OCI-LY3 (cell line): ENCODE measurements around the gene STKLD1.

Experiments
- H2AFZ ChIP-seq: fragments of 200-600, 300-600 bp; shearing (Covaris generic); 2 replicates; pipeline ENCODE4 v1.6.0; 2014; ENCODE audit warnings: antibody characterized with exemption, low read depth, low read length
- H3K27ac ChIP-seq: fragments of 200-600, 300-600 bp; sonication (generic); 2 replicates; pipeline ENCODE4 v1.5.1; 2014; ENCODE audit warnings: mild to moderate bottlenecking, low read length, moderate library complexity, mixed read lengths
- H3K27me3 ChIP-seq: fragments of 200-600, 300-600 bp; sonication (generic); 2 replicates; pipeline ENCODE4 v1.6.1; 2014; ENCODE audit warnings: low read depth, low read length, mixed read lengths
- H3K36me3 ChIP-seq: fragments of 200-600, 300-600 bp; sonication (generic); replicated peaks from 2 replicates; pipeline ENCODE3; 2014; ENCODE audit warnings: low read depth, low read length, mixed read lengths
- H3K4me1 ChIP-seq: fragments of 300-600, 200-600 bp; sonication (generic); 2 replicates; pipeline ENCODE4 v1.6.1; 2014; ENCODE audit warnings: low read length, mixed read lengths
- H3K4me2 ChIP-seq: fragments of 200-600, 300-600 bp; sonication (generic); 2 replicates; pipeline ENCODE4 v1.6.1; 2014; ENCODE audit warnings: low read length, mixed read lengths
- H3K4me3 ChIP-seq: fragments of 300-600, 200-600 bp; sonication (generic); 2 replicates; pipeline ENCODE4 v1.5.1; 2014; ENCODE audit warnings: antibody characterized with exemption, mild to moderate bottlenecking, low read length, moderate library complexity
- H3K79me2 ChIP-seq: fragments of 300-600, 200-600 bp; shearing (Covaris generic); 2 replicates; pipeline ENCODE4 v1.6.1; 2014; ENCODE audit warnings: mild to moderate bottlenecking, low read length, mixed read lengths
- H3K9ac ChIP-seq: fragments of 300-600, 200-600 bp; shearing (Covaris generic); 2 replicates; pipeline ENCODE4 v1.6.0; 2014; ENCODE audit warnings: mild to moderate bottlenecking, low read length, moderate library complexity
- H3K9me3 ChIP-seq: fragments of 200-600, 300-600 bp; shearing (Covaris generic); 2 replicates; pipeline ENCODE4 v1.6.1; 2014; ENCODE audit warnings: low read length, mixed read lengths; ENCODE audit not compliant: insufficient read depth
- H4K20me1 ChIP-seq: fragments of 200-600, 300-600 bp; sonication (generic); 2 replicates; pipeline ENCODE4 v1.6.1; 2016; ENCODE audit warnings: low read length, mixed read lengths; ENCODE audit not compliant: insufficient read depth
- CTCF ChIP-seq: fragments of 200-600, 300-600 bp; sonication (generic); IDR thresholded peaks from 2 replicates; pipeline ENCODE4 v1.5.1; 2014; ENCODE audit warnings: antibody characterized with exemption, low read length, low read depth
- EZH2phosphoT487 ChIP-seq: fragments of 200-600 bp; shearing (Covaris generic); IDR thresholded peaks from 2 replicates; pipeline ENCODE4 v1.6.1; 2018; ENCODE audit warnings: antibody characterized with exemption, mixed run types, low read depth

STKLD1 gene

GRCh38 chr9:133342069-133342406 lies 34.1 kb upstream of the STKLD1 start:
- Histone ChIP-seq H3K27me3 (no peaks in the 10 kb centered on the region), H3K36me3 (peaks cover 58% of the 10 kb centered on the region), H3K79me2 (peaks cover 19% of the 10 kb centered on the region), H3K4me3 (no peak overlapping the region), H3K9me3 (no peaks in the 10 kb centered on the region), H3K9ac (no peak overlapping the region), H2AFZ (no peak overlapping the region), H3K27ac (no peak overlapping the region), H4K20me1 (peaks cover 6% of the 10 kb centered on the region), H3K4me2 (no peak overlapping the region), H3K4me1 (peaks cover 9% of the 10 kb centered on the region)
- no peak for TF ChIP-seq CTCF
- TF ChIP-seq EZH2phosphoT487, result no peak

GRCh38 chr9:133342570-133342969 lies 33.6 kb upstream of the STKLD1 start:
- Histone ChIP-seq H3K79me2 (peaks cover 24% of the 10 kb centered on the region), H3K36me3 (peaks cover 58% of the 10 kb centered on the region), H3K4me1 (peaks cover 9% of the 10 kb centered on the region), H3K4me2 (no peak overlapping the region), H2AFZ (no peak overlapping the region), H3K27ac (no peak overlapping the region), H4K20me1 (peaks cover 6% of the 10 kb centered on the region), H3K27me3 (no peaks in the 10 kb centered on the region), H3K9ac (no peak overlapping the region), H3K4me3 (no peak overlapping the region), H3K9me3 (no peaks in the 10 kb centered on the region)
- TF ChIP-seq CTCF (peak; percentile 26; the same call in 1 of the 2 replicates), EZH2phosphoT487 (no peak)

GRCh38 chr9:133344071-133344470 lies 32.1 kb upstream of the STKLD1 start:
- Histone ChIP-seq H3K27me3 (no peaks in the 10 kb centered on the region), H3K4me1 (peaks cover 11% of the 10 kb centered on the region), H3K27ac (no peak overlapping the region), H2AFZ (no peak overlapping the region), H3K9ac (no peak overlapping the region), H4K20me1 (peaks cover 12% of the 10 kb centered on the region), H3K36me3 (peaks cover 68% of the 10 kb centered on the region), H3K4me2 (no peak overlapping the region), H3K79me2 (peaks cover 37% of the 10 kb centered on the region), H3K9me3 (no peaks in the 10 kb centered on the region), H3K4me3 (no peak overlapping the region)
- no peak for TF ChIP-seq EZH2phosphoT487
- TF ChIP-seq CTCF, result no peak

GRCh38 chr9:133344979-133345378 lies 31.2 kb upstream of the STKLD1 start:
- H3K9ac ChIP-seq, result no peak overlapping the region
- H3K36me3 ChIP-seq, result peaks cover 74% of the 10 kb centered on the region
- H3K4me2 ChIP-seq, result no peak overlapping the region
- no peak overlapping the region for H3K4me3 ChIP-seq
- H3K9me3 ChIP-seq, result no peaks in the 10 kb centered on the region
- H2AFZ ChIP-seq, result no peak overlapping the region
- H4K20me1 ChIP-seq, result peaks cover 21% of the 10 kb centered on the region
- H3K4me1 ChIP-seq, result peaks cover 20% of the 10 kb centered on the region
- H3K27ac ChIP-seq, result no peak overlapping the region
- peaks cover 46% of the 10 kb centered on the region for H3K79me2 ChIP-seq
- no peak for TF ChIP-seq EZH2phosphoT487
- TF ChIP-seq CTCF, result no peak
- no peaks in the 10 kb centered on the region for H3K27me3 ChIP-seq
